Stimulated activated CD4-positive, alpha-beta T cell treated with anti-CD3 and anti-CD28 coated beads, TNF-alpha, amount 100 ng/mL, for 1 hour (primary cell): Measurements from ENCODE around the gene SEPTIN2.
"Not testable (repeated sequence)": the region's sequence is repeated elsewhere in the genome, so short reads cannot be mapped to it uniquely, and the experiment has no call there.

Source experiments
- DNase-seq, 3 donors: peaks; one replicate each; pipeline ENCODE4 v3.0.0-alpha.2; 2020; ENCODE audit warnings: low read depth in 3 of 3, low spot score in 1 of 3

Gene SEPTIN2

GRCh38 chr2:241350530-241350877, 34.8 kb downstream of the SEPTIN2 start:
- DNase-seq = no peak

GRCh38 chr2:241350878-241351639, 35.3 kb downstream of the SEPTIN2 start:
- DNase-seq = no peak

- DNase-seq = no peak
These were observed 35.9 kb downstream of the SEPTIN2 start for GRCh38 chr2:241351640-241352031.

- no peak for DNase-seq
These were observed 36.5 kb downstream of the SEPTIN2 start for GRCh38 chr2:241352227-241352626.

- peak; percentile 22 to 59 (median 26) for DNase-seq
These were observed 39.2 kb downstream of the SEPTIN2 start for GRCh38 chr2:241354668-241355658.

GRCh38 chr2:241355983-241356870, 40.5 kb downstream of the SEPTIN2 start, which contains the start of gene FARP2:
FARP2 (plus strand) TSS chr2:241356285; CDS start chr2:241373108, 16,823 bp downstream.
- peak; percentile 93 to 96 (median 95) for DNase-seq

GRCh38 chr2:241356871-241357260, 41.1 kb downstream of the SEPTIN2 start:
- no peak for DNase-seq

GRCh38 chr2:241357531-241357930, 41.8 kb downstream of the SEPTIN2 start:
- no peak for DNase-seq

- no peak for DNase-seq
These were observed 42.7 kb downstream of the SEPTIN2 start for GRCh38 chr2:241358470-241358869.

- DNase-seq = no peak
These were observed 43.8 kb downstream of the SEPTIN2 start for GRCh38 chr2:241359481-241360045.

- DNase-seq = no peak
These were observed 47.7 kb downstream of the SEPTIN2 start for GRCh38 chr2:241363426-241363825.

GRCh38 chr2:241364781-241365180, 49.1 kb downstream of the SEPTIN2 start:
- no peak for DNase-seq

- DNase-seq = no peak
These were observed 51.0 kb downstream of the SEPTIN2 start for GRCh38 chr2:241366678-241367077.

GRCh38 chr2:241368643-241369042, 52.9 kb downstream of the SEPTIN2 start:
- DNase-seq = no peak

- DNase-seq = no peak
These were observed 56.8 kb downstream of the SEPTIN2 start for GRCh38 chr2:241372361-241372992.

- no peak for DNase-seq
These were observed 57.7 kb downstream of the SEPTIN2 start for GRCh38 chr2:241373446-241373845.

GRCh38 chr2:241373906-241374305, 58.2 kb downstream of the SEPTIN2 start:
- not testable (repeated sequence) for DNase-seq

- no peak for DNase-seq
These were observed 59.6 kb downstream of the SEPTIN2 start for GRCh38 chr2:241375300-241375699.

GRCh38 chr2:241376808-241377207, 61.1 kb downstream of the SEPTIN2 start:
- DNase-seq = no peak

GRCh38 chr2:241378816-241379215, 63.1 kb downstream of the SEPTIN2 start:
- no peak for DNase-seq
